GM12872 (cell line): ENCODE measurements around the gene CSRP2.

Experiments used
- CTCF ChIP-seq: IDR thresholded peaks from 3 replicates; pipeline ENCODE4 v1.5.1; 2011; ENCODE audit warnings: low read depth, mild to moderate bottlenecking, low read length, moderate library complexity; ENCODE audit not compliant: insufficient read depth

Gene CSRP2

GRCh38 chr12:76890151-76891143 is 11.6 kb upstream of the CSRP2 start:
- TF ChIP-seq CTCF, result no peak

GRCh38 chr12:76888775-76889174 is 10.0 kb upstream of the CSRP2 start:
- no peak for TF ChIP-seq CTCF

- no peak for TF ChIP-seq CTCF
Measured at GRCh38 chr12:76883811-76884210, 5.0 kb upstream of the CSRP2 start.

GRCh38 chr12:76883151-76883550 is 4.3 kb upstream of the CSRP2 start:
- no peak for TF ChIP-seq CTCF

GRCh38 chr12:76882367-76882766 is 3.5 kb upstream of the CSRP2 start:
- TF ChIP-seq CTCF, result no peak

GRCh38 chr12:76881142-76881541 is 2.3 kb upstream of the CSRP2 start:
- no peak for TF ChIP-seq CTCF

GRCh38 chr12:76880519-76881023 is 1.8 kb upstream of the CSRP2 start:
- TF ChIP-seq CTCF, result no peak
